Parathyroid adenoma (tissue), 2 donors: ENCODE data around the gene HCFC2.
"Not testable (repeated sequence)": the region's sequence is repeated elsewhere in the genome, so short reads cannot be mapped to it uniquely, and the experiment has no call there.

Source experiments
- H2AFZ ChIP-seq: fragments of 300-600 bp; sonication (generic); one replicate; pipeline ENCODE4 v1.7.0; 2017; ENCODE audit warnings: antibody characterized with exemption, mild to moderate bottlenecking
- H3K27ac ChIP-seq: fragments of 300-600 bp; sonication (generic); one replicate; pipeline ENCODE4 v1.7.0; 2017
- H3K27me3 ChIP-seq: fragments of 300-600 bp; sonication (generic); one replicate; pipeline ENCODE4 v1.7.0; 2017; ENCODE audit warnings: low read length; ENCODE audit not compliant: control insufficient read depth, insufficient read depth
- H3K36me3 ChIP-seq: fragments of 300-600 bp; sonication (generic); one replicate; pipeline ENCODE4 v1.7.0; 2017; ENCODE audit warnings: low read length; ENCODE audit not compliant: control insufficient read depth, insufficient read depth
- H3K4me1 ChIP-seq: fragments of 300-600 bp; sonication (generic); one replicate; pipeline ENCODE4 v1.7.0; 2017; ENCODE audit warnings: control low read depth
- H3K4me2 ChIP-seq: fragments of 300-600 bp; sonication (generic); one replicate; pipeline ENCODE4 v1.7.0; 2017; ENCODE audit warnings: low read length
- H3K4me3 ChIP-seq: fragments of 300-600 bp; sonication (generic); one replicate; pipeline ENCODE4 v1.7.0; 2017; ENCODE audit warnings: low read depth, low read length
- H3K79me2 ChIP-seq: fragments of 300-600 bp; sonication (generic); one replicate; pipeline ENCODE4 v1.7.0; 2017; ENCODE audit warnings: control low read depth
- H3K9ac ChIP-seq: fragments of 300-600 bp; sonication (generic); one replicate; pipeline ENCODE4 v1.7.0; 2017; ENCODE audit warnings: mild to moderate bottlenecking
- H3K9me3 ChIP-seq: fragments of 300-600 bp; sonication (generic); one replicate; pipeline ENCODE4 v1.7.0; 2017; ENCODE audit warnings: low read length; ENCODE audit not compliant: control insufficient read depth
- CTCF ChIP-seq: fragments of 300-600 bp; sonication (generic); IDR thresholded peaks from one replicate; pipeline ENCODE4 v1.7.0; 2017; ENCODE audit warnings: antibody characterized with exemption, mild to moderate bottlenecking
- donor health status: primary hyperparathyroidism.

The HCFC2 gene

GRCh38 chr12:104109446-104110271 is 45.3 kb downstream of the HCFC2 start:
- H3K36me3 ChIP-seq: no peaks in the 10 kb centered on the region
- H3K4me1 ChIP-seq: peaks cover 9% of the 10 kb centered on the region
- H2AFZ ChIP-seq: no peak overlapping the region
- no peaks in the 10 kb centered on the region for H3K79me2 ChIP-seq
- no peak overlapping the region for H3K9ac ChIP-seq
- no peaks in the 10 kb centered on the region for H3K9me3 ChIP-seq
- no peaks in the 10 kb centered on the region for H3K27me3 ChIP-seq
- peak; percentile 3 for TF ChIP-seq CTCF
- H3K4me2 ChIP-seq: no peak overlapping the region
- no peak overlapping the region for H3K4me3 ChIP-seq
- no peak overlapping the region for H3K27ac ChIP-seq

DNA sequence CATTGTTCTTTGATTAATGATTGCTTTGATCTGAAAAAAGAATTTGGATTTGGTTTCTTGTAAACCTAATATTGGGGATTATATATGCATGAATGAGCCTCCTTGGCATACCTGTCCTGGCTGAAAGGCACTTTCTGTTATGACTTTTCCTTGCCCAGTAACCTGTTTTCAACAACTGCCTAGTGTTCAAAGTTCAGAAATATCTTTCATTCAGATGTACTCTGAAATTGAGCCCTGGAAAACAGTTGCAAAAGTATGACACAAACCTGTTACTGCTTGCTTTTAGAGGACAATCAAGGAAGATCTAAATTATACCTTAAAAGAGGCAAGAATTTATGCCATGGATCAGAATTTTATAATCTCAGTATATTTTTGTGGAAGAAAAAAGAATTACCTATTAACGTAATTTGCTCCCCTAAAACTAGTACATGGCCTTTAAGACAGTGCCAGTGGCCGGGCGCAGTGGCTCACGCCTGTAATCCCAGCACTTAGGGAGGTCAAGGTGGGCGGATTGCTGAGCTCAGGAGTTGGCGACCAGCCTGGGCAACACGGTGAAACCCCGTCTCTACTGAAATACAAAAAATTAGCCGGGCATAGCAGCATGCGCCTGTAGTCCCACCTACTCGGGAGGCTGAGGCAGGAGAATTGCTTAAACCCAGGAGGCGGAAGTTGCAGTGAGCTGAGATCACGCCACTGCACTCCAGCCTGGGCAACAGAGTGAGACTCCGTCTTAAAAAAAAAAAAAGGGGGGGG is 50.7 kb downstream of the HCFC2 start:
- not testable (repeated sequence) for H3K9me3 ChIP-seq, H3K4me1 ChIP-seq, H3K27ac ChIP-seq, H3K79me2 ChIP-seq, H2AFZ ChIP-seq, H3K36me3 ChIP-seq, H3K9ac ChIP-seq, H3K4me3 ChIP-seq, H3K4me2 ChIP-seq, H3K27me3 ChIP-seq

DNA sequence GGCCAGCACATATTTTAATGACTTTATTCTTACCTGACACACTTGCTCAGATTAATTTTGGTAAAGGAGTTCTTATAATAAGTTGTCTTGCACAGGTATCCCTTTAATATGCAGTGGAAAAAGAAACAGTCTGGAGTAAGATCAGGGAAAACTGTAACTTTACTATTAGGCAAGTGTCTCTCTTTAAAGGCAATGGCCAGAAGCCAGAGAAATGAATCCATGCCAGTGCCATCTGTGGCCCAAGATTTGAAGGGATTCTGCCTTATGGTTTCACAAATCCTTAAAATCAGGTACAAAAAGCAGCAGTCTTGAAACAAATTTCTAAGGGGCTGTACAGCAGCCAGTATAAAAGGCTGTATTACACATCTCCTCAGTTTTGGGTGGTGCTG is 51.2 kb downstream of the HCFC2 start:
- no peaks in the 10 kb centered on the region for H3K36me3 ChIP-seq
- H2AFZ ChIP-seq: no peak overlapping the region
- H3K9ac ChIP-seq: no peak overlapping the region

DNA sequence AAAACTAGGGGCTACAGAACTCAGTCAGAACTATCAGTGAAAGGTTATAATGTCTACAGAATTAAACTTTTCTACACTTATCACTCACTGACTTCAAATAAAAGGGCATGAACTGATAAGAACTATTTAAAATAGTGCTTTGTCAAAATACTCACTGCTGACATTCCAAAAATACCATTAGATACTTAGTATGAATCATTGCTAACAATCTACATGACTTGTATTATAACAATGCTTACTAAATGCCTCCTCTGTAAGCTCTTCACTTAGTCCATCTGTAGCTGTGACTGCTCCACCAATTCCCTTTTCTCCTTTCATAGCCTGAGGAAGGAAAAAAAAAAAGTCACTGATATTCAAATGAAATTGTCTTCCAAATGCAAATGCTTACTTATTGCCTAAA is 56.7 kb downstream of the HCFC2 start:
- H3K4me2 ChIP-seq: no peak overlapping the region
- no peak overlapping the region for H3K4me3 ChIP-seq
- no peaks in the 10 kb centered on the region for H3K27me3 ChIP-seq
- no peaks in the 10 kb centered on the region for H3K79me2 ChIP-seq
- H3K9me3 ChIP-seq: no peaks in the 10 kb centered on the region
- no peak overlapping the region for H3K27ac ChIP-seq
- H3K36me3 ChIP-seq: no peaks in the 10 kb centered on the region
- H2AFZ ChIP-seq: no peak overlapping the region
- no peaks in the 10 kb centered on the region for H3K4me1 ChIP-seq
- no peak overlapping the region for H3K9ac ChIP-seq
- no peak for TF ChIP-seq CTCF

More for the DNA sequence above, 51.2 kb downstream of the HCFC2 start:
- no peak overlapping the region for H3K27ac ChIP-seq
- H3K27me3 ChIP-seq: no peaks in the 10 kb centered on the region
- TF ChIP-seq CTCF: no peak
- no peak overlapping the region for H3K4me3 ChIP-seq
- no peaks in the 10 kb centered on the region for H3K79me2 ChIP-seq
- H3K9me3 ChIP-seq: no peaks in the 10 kb centered on the region
- H3K4me2 ChIP-seq: no peak overlapping the region
- H3K4me1 ChIP-seq: peaks cover 4% of the 10 kb centered on the region

GRCh38 chr12:104122298-104122697 is 58.0 kb downstream of the HCFC2 start:
- no peaks in the 10 kb centered on the region for H3K4me1 ChIP-seq
- H3K27ac ChIP-seq: no peak overlapping the region
- no peaks in the 10 kb centered on the region for H3K36me3 ChIP-seq
- no peak overlapping the region for H3K4me2 ChIP-seq
- H3K4me3 ChIP-seq: no peak overlapping the region
- TF ChIP-seq CTCF: no peak
- no peaks in the 10 kb centered on the region for H3K9me3 ChIP-seq
- H3K79me2 ChIP-seq: no peaks in the 10 kb centered on the region
- no peaks in the 10 kb centered on the region for H3K27me3 ChIP-seq
- no peak overlapping the region for H2AFZ ChIP-seq
- no peak overlapping the region for H3K9ac ChIP-seq
